H1 (cell line): ENCODE results near the gene PALM. TPM values are rescaled to one million over a fixed set of nuclear protein-coding genes. Genes with fewer than 3 reads are reported as not detected.

ENCODE experiments used
- CTCF ChIA-PET: fragments of 300-600 bp; sonication (Branson Sonifier 250); formaldehyde crosslinking; loops from one replicate; lab custom pipeline; 2021; ENCODE audit not compliant: partially characterized antibody; lab: Charles Lee
- POLR2A ChIA-PET: fragments of 300-600 bp; sonication (Branson Sonifier 250); formaldehyde crosslinking; loops from one replicate; lab custom pipeline; 2021; ENCODE audit warnings: inconsistent platforms; ENCODE audit not compliant: partially characterized antibody; lab: Charles Lee
- DNase-seq, 2 experiments: peaks; one replicate each; pipeline versions ENCODE4 v3.0.0 to v3.0.0-alpha.2; 2010 to 2022; ENCODE audit warnings: low spot score in 2 of 2, low read depth in 1 of 2, mixed read lengths in 1 of 2
- FAIRE-seq: peaks from 2 replicates; lab custom pipeline; 2011; peaks lifted over from hg19 to GRCh38; lab: Jason Lieb, UNC
- H2AFZ ChIP-seq: 2 replicates; pipeline ENCODE4 v1.8.1; 2012; ENCODE audit warnings: low read length, inconsistent platforms
- H2AK5ac ChIP-seq: 2 replicates; pipeline ENCODE4 v1.6.1; 2013; ENCODE audit warnings: low read depth, low read length
- H2BK120ac ChIP-seq: replicated peaks from 2 replicates; pipeline ENCODE3; 2013; ENCODE audit warnings: low read depth, low read length, inconsistent platforms
- H2BK12ac ChIP-seq: 2 replicates; pipeline ENCODE4 v1.6.1; 2013; ENCODE audit warnings: low read depth, low read length
- H2BK15ac ChIP-seq: 2 replicates; pipeline ENCODE4 v1.6.1; 2013; ENCODE audit warnings: low read length
- H2BK20ac ChIP-seq: 2 replicates; pipeline ENCODE4 v1.6.1; 2013; ENCODE audit warnings: low read length
- H2BK5ac ChIP-seq: 2 replicates; pipeline ENCODE4 v1.6.1; 2013; ENCODE audit warnings: low read depth, low read length
- H3K14ac ChIP-seq: 2 replicates; pipeline ENCODE4 v1.6.1; 2013; ENCODE audit warnings: inconsistent platforms; ENCODE audit not compliant: insufficient read length
- H3K18ac ChIP-seq: 2 replicates; pipeline ENCODE4 v1.6.1; 2013; ENCODE audit warnings: low read length; ENCODE audit errors: extremely low read depth
- H3K23ac ChIP-seq: 2 replicates; pipeline ENCODE4 v1.6.1; 2013; ENCODE audit warnings: inconsistent platforms; ENCODE audit not compliant: insufficient read length
- H3K23me2 ChIP-seq: 2 replicates; pipeline ENCODE4 v1.6.1; 2013; ENCODE audit warnings: low read depth, low read length
- H3K27ac ChIP-seq: 2 replicates; pipeline ENCODE4 v1.6.1; 2011; ENCODE audit warnings: low read depth, low read length, inconsistent platforms
- H3K27me3 ChIP-seq, 4 experiments: replicated peaks in 1 of 4; 1 replicate in 1 of 4; 2 replicates in 3 of 4; pipeline versions ENCODE4 v1.6.1 to v1.8.1; 2011 to 2013; ENCODE audit warnings: low read length in 3 of 4, mild to moderate bottlenecking in 3 of 4, inconsistent platforms in 2 of 4, mixed read lengths in 2 of 4, moderate library complexity in 1 of 4; ENCODE audit not compliant: control insufficient read depth in 3 of 4, insufficient read depth in 3 of 4; ENCODE audit errors: extremely low read depth in 1 of 4
- H3K36me3 ChIP-seq, 4 experiments: 2 replicates each; pipeline versions ENCODE4 v1.6.1 to v1.8.1; 2011 to 2013; ENCODE audit warnings: mild to moderate bottlenecking in 4 of 4, low read length in 3 of 4, moderate library complexity in 2 of 4, control low read depth in 1 of 4, inconsistent platforms in 1 of 4; ENCODE audit not compliant: insufficient read depth in 4 of 4, control insufficient read depth in 2 of 4
- H3K4ac ChIP-seq: replicated peaks from 2 replicates; pipeline ENCODE3; 2013; ENCODE audit warnings: low read length, low read depth, mixed read lengths, inconsistent platforms; ENCODE audit not compliant: insufficient read length
- H3K4me1 ChIP-seq, 4 experiments: replicated peaks in 1 of 4; 1 replicate in 1 of 4; 2 replicates in 3 of 4; pipeline versions ENCODE4 v1.6.1 to v1.8.1; 2011 to 2013; ENCODE audit warnings: low read length in 3 of 4, inconsistent platforms in 2 of 4, mixed read lengths in 1 of 4; ENCODE audit not compliant: insufficient read depth in 4 of 4, control insufficient read depth in 3 of 4
- H3K4me2 ChIP-seq, 2 experiments: 2 replicates each; pipeline versions ENCODE4 v1.6.1 to v1.8.1; 2011 to 2013; ENCODE audit warnings: low read depth in 2 of 2, low read length in 2 of 2, control low read depth in 1 of 2, inconsistent platforms in 1 of 2, mild to moderate bottlenecking in 1 of 2; ENCODE audit not compliant: insufficient read depth in 1 of 2
- H3K4me3 ChIP-seq, 4 experiments: fragments of 200-600, 300-600 bp in 1 of 4; sonication (generic), shearing (Covaris generic), sonication (Bioruptor Twin) in 1 of 4; 2 replicates each; pipeline versions ENCODE4 v1.5.1 to v1.8.1; 2011 to 2016; ENCODE audit warnings: low read length in 4 of 4, low read depth in 3 of 4, control low read depth in 2 of 4, inconsistent platforms in 2 of 4, mild to moderate bottlenecking in 2 of 4, mixed read lengths in 1 of 4, moderate library complexity in 1 of 4; ENCODE audit not compliant: insufficient read depth in 2 of 4; ENCODE audit errors: extremely low read depth in 1 of 4
- H3K56ac ChIP-seq: replicated peaks from 2 replicates; pipeline ENCODE3; 2013; ENCODE audit warnings: low read depth, mild to moderate bottlenecking, mixed read lengths, low read length, inconsistent platforms; ENCODE audit not compliant: insufficient read length
- H3K79me1 ChIP-seq: 2 replicates; pipeline ENCODE4 v1.6.1; 2013; ENCODE audit warnings: low read depth, low read length, control low read depth
- H3K79me2 ChIP-seq, 2 experiments: 2 replicates each; pipeline versions ENCODE4 v1.6.1 to v1.8.1; 2012 to 2013; ENCODE audit warnings: low read length in 2 of 2, mild to moderate bottlenecking in 2 of 2, inconsistent platforms in 1 of 2; ENCODE audit not compliant: insufficient read depth in 2 of 2, control insufficient read depth in 1 of 2
- H3K9ac ChIP-seq, 4 experiments: replicated peaks in 1 of 4; 1 replicate in 1 of 4; 2 replicates in 3 of 4; pipeline versions ENCODE4 v1.6.1 to v1.8.1; 2011 to 2013; ENCODE audit warnings: low read depth in 3 of 4, low read length in 3 of 4, control low read depth in 2 of 4, mild to moderate bottlenecking in 2 of 4, moderate library complexity in 2 of 4, inconsistent platforms in 1 of 4; ENCODE audit errors: extremely low read depth in 1 of 4
- H3K9me3 ChIP-seq, 2 experiments: 2 replicates each; pipeline versions ENCODE4 v1.6.1 to v1.8.1; 2012 to 2013; ENCODE audit warnings: mild to moderate bottlenecking in 2 of 2, moderate library complexity in 2 of 2, control low read depth in 1 of 2, inconsistent platforms in 1 of 2, low read depth in 1 of 2, low read length in 1 of 2, mixed read lengths in 1 of 2; ENCODE audit not compliant: insufficient read depth in 2 of 2
- H4K20me1 ChIP-seq, 2 experiments: replicated peaks in 1 of 2; 2 replicates each; pipeline versions ENCODE3 to v1.8.1; 2011 to 2013; ENCODE audit warnings: inconsistent platforms in 2 of 2, low read length in 2 of 2, mild to moderate bottlenecking in 1 of 2; ENCODE audit not compliant: insufficient read depth in 2 of 2, control insufficient read depth in 1 of 2
- H4K5ac ChIP-seq: 2 replicates; pipeline ENCODE4 v1.6.1; 2013; ENCODE audit warnings: low read length, low read depth, mixed read lengths, inconsistent platforms; ENCODE audit not compliant: insufficient read length
- H4K8ac ChIP-seq: 2 replicates; pipeline ENCODE4 v1.8.0; 2013; ENCODE audit warnings: mild to moderate bottlenecking, moderate library complexity, low read length, inconsistent platforms; ENCODE audit not compliant: insufficient read depth; ENCODE audit errors: extremely low read depth
- H4K91ac ChIP-seq: replicated peaks from 2 replicates; pipeline ENCODE3; 2013; ENCODE audit warnings: low read length, mixed read lengths, inconsistent platforms; ENCODE audit not compliant: insufficient read length
- CBX8 ChIP-seq: fragments of 300-800, 300-1000 bp; sonication (generic); IDR thresholded peaks from 2 replicates; pipeline ENCODE4 v1.7.1; 2016; ENCODE audit warnings: low read depth, low read length, borderline replicate concordance
- SIRT6 ChIP-seq: IDR thresholded peaks from one replicate; pipeline ENCODE4 v1.7.1; 2012; ENCODE audit warnings: low read length, inconsistent platforms
- SP4 ChIP-seq: IDR thresholded peaks from 2 replicates; pipeline ENCODE4 v1.6.1; 2012; ENCODE audit warnings: low read length, inconsistent platforms
- SRF ChIP-seq: IDR thresholded peaks from 2 replicates; pipeline ENCODE4 v1.6.1; 2011; ENCODE audit warnings: mild to moderate bottlenecking, low read depth, low read length, moderate library complexity
- YY1 ChIP-seq: IDR thresholded peaks from 2 replicates; pipeline ENCODE4 v1.6.1; 2011; ENCODE audit warnings: low read depth, mild to moderate bottlenecking, low read length
- WGBS, 2 experiments: shearing (Covaris generic) in 1 of 2; methylation state at CpG; one replicate each; pipeline versions ENCODE4 v1.1.6 to v1.1.7; 2013 to 2015; ENCODE audit warnings: low lambda C conversion rate in 2 of 2, mixed read lengths in 2 of 2, inconsistent platforms in 1 of 2, low coverage in 1 of 2, missing lambda C conversion rate in 1 of 2; ENCODE audit not compliant: insufficient replicate concordance in 2 of 2, insufficient coverage in 1 of 2, insufficient read length in 1 of 2; ENCODE audit errors: extremely low coverage in 1 of 2, missing lambda C conversion rate in 1 of 2; 5-methylcytosine and 5-hydroxymethylcytosine counted together
- polyA plus RNA-seq, 7 experiments: library from polyadenylated mRNA; depleted of rRNA in 3 of 7; stranded (reverse) in 5 of 7; unstranded in 2 of 7; fragments of >200 nt in 5 of 7; fragments of 200-250 nt in 2 of 7; gene quantifications; 1 replicate in 5 of 7; 2 replicates in 1 of 7; 4 replicates in 1 of 7; pipeline versions ENCODE4 v1.2.1 to v1.2.3, GENCODE V29; 2011 to 2013; ENCODE audit warnings: missing spikeins in 2 of 7, mixed read lengths in 2 of 7
- total RNA-seq: library from RNA; stranded (reverse); fragmentation: NEBNext Ultra II Directional; extraction: Animal tissue kit (Norgen Biotek cat#: 25700); gene quantifications from 2 replicates; pipeline ENCODE4 v1.2.1, GENCODE V29; 2021
- TF ChIP-seq, protein P1 (sequence below): IDR thresholded peaks from 2 replicates; pipeline ENCODE4 v1.6.1; 2012; ENCODE audit warnings: low read length, inconsistent platforms

Gene PALM
- total and polyA plus RNA-seq, 2 of the 8 experiments (the other 6 are each of a cell fraction or from before 2014, with no cell fraction given) = 5.7 to 16.5 TPM

DNA sequence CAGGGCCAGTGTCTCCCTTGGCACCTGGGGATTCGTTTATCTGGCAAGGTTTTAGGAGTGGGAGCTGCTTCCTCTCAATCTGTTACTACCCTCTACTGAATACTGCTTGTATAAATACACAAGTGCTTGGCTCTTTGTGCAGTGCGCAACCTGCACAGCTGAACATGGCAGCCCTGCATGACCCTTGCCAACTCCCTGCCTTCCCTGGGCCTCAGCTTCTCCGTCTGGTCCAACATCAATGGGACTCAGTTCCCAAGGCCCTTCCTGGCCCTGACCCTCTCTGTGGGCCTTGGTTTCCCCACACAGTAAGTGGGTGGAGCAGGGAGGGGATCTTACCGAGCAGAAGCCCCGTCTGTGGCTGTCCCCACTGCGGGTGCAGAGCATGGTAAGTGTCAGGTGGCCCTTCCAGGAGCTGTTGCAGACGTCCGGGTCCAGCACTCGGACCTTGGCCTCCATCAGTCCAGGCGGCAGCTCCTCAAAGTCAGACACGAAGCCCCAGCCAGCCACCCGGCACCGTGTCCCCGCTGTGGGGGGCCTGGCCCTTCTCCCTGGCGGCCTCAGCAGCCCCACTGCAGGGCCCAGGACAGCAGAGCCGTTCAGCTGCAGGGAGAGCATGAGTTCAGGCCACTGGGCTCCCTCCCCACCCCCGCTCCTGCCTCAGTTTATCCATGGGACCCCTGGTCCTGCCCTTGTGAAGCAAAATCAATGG is 22.0 kb upstream of the PALM start:
- 0 out of 7 replicates have a peak, but pooled peaks cover 0 to 2% (median 0%) of the 10 kb centered on the region in 4 experiments for H3K27me3 ChIP-seq
- H4K91ac ChIP-seq = no peak overlapping the region
- FAIRE-seq = no peak
- no peaks in the 10 kb centered on the region for H3K4me1 ChIP-seq
- peak overlapping the region; percentile 71 for H4K8ac ChIP-seq
- CTCF ChIA-PET = no interaction called here
- no peak overlapping the region for H2BK15ac ChIP-seq
- H3K79me2 ChIP-seq = no peaks in the 10 kb centered on the region
- H2BK120ac ChIP-seq = no peak overlapping the region
- H3K4me3 ChIP-seq = no peak overlapping the region
- no peaks in the 10 kb centered on the region for H3K79me1 ChIP-seq
- H4K5ac ChIP-seq = no peak overlapping the region
- no peak overlapping the region for H3K14ac ChIP-seq
- POLR2A ChIA-PET = interaction anchor here (1.2 to 1.7 kb wide), 3 partner anchors 8 to 19 kb away, joined by 3 to 4 read pairs (median 3); no protein-coding TSS in a partner anchor
- no peak overlapping the region for H2BK12ac ChIP-seq
- H3K9me3 ChIP-seq = no peaks in the 10 kb centered on the region; a peak in 1 of 4 replicates
- DNase-seq = no peak
- H2BK20ac ChIP-seq = no peak overlapping the region
- no peaks in the 10 kb centered on the region for H3K36me3 ChIP-seq
- no peak overlapping the region for H2BK5ac ChIP-seq
- no peak overlapping the region for H2AFZ ChIP-seq
- 0 out of 2 replicates have a peak overlapping the region, but pooled peaks have one; percentile 53 for H2AK5ac ChIP-seq
- no peak overlapping the region for H3K9ac ChIP-seq
- no peak overlapping the region for H3K4me2 ChIP-seq
- peaks cover 0 to 1% of the 10 kb centered on the region in 2 experiments for H4K20me1 ChIP-seq
- H3K23me2 ChIP-seq = no peaks in the 10 kb centered on the region
- H3K56ac ChIP-seq = no peak overlapping the region
- WGBS, 2 experiments = 82% methylated on average over 16 of the region's 17 CpGs; no CpG with 5 or more reads in 1 of the 2 experiments
- no peak overlapping the region for H3K4ac ChIP-seq
- no peak overlapping the region for H3K18ac ChIP-seq
- no peak overlapping the region for H3K23ac ChIP-seq
- H3K27ac ChIP-seq = no peak overlapping the region
- TF ChIP-seq SRF (no peak), SP4 (no peak), CBX8 (no peak), SIRT6 (no peak), YY1 (no peak)
- TF ChIP-seq, protein P1, sequence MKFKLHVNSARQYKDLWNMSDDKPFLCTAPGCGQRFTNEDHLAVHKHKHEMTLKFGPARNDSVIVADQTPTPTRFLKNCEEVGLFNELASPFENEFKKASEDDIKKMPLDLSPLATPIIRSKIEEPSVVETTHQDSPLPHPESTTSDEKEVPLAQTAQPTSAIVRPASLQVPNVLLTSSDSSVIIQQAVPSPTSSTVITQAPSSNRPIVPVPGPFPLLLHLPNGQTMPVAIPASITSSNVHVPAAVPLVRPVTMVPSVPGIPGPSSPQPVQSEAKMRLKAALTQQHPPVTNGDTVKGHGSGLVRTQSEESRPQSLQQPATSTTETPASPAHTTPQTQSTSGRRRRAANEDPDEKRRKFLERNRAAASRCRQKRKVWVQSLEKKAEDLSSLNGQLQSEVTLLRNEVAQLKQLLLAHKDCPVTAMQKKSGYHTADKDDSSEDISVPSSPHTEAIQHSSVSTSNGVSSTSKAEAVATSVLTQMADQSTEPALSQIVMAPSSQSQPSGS = no peak
